H1 (cell line): ENCODE data around the gene OSBPL9. TPM values are rescaled to one million over a fixed set of nuclear protein-coding genes. Genes with fewer than 3 reads are reported as not detected.

Experiments used
- CTCF ChIA-PET: fragments of 300-600 bp; sonication (Branson Sonifier 250); formaldehyde crosslinking; loops from one replicate; lab custom pipeline; 2021; ENCODE audit not compliant: partially characterized antibody; lab: Charles Lee
- POLR2A ChIA-PET: fragments of 300-600 bp; sonication (Branson Sonifier 250); formaldehyde crosslinking; loops from one replicate; lab custom pipeline; 2021; ENCODE audit warnings: inconsistent platforms; ENCODE audit not compliant: partially characterized antibody; lab: Charles Lee
- DNase-seq, 2 experiments: peaks; one replicate each; pipeline versions ENCODE4 v3.0.0 to v3.0.0-alpha.2; 2010 to 2022; ENCODE audit warnings: low spot score in 2 of 2, low read depth in 1 of 2, mixed read lengths in 1 of 2
- FAIRE-seq: peaks from 2 replicates; lab custom pipeline; 2011; peaks lifted over from hg19 to GRCh38; lab: Jason Lieb, UNC
- H2AFZ ChIP-seq: 2 replicates; pipeline ENCODE4 v1.8.1; 2012; ENCODE audit warnings: low read length, inconsistent platforms
- H2AK5ac ChIP-seq: 2 replicates; pipeline ENCODE4 v1.6.1; 2013; ENCODE audit warnings: low read depth, low read length
- H2BK120ac ChIP-seq: replicated peaks from 2 replicates; pipeline ENCODE3; 2013; ENCODE audit warnings: low read depth, low read length, inconsistent platforms
- H2BK12ac ChIP-seq: 2 replicates; pipeline ENCODE4 v1.6.1; 2013; ENCODE audit warnings: low read depth, low read length
- H2BK15ac ChIP-seq: 2 replicates; pipeline ENCODE4 v1.6.1; 2013; ENCODE audit warnings: low read length
- H2BK20ac ChIP-seq: 2 replicates; pipeline ENCODE4 v1.6.1; 2013; ENCODE audit warnings: low read length
- H2BK5ac ChIP-seq: 2 replicates; pipeline ENCODE4 v1.6.1; 2013; ENCODE audit warnings: low read depth, low read length
- H3K14ac ChIP-seq: 2 replicates; pipeline ENCODE4 v1.6.1; 2013; ENCODE audit warnings: inconsistent platforms; ENCODE audit not compliant: insufficient read length
- H3K18ac ChIP-seq: 2 replicates; pipeline ENCODE4 v1.6.1; 2013; ENCODE audit warnings: low read length; ENCODE audit errors: extremely low read depth
- H3K23ac ChIP-seq: 2 replicates; pipeline ENCODE4 v1.6.1; 2013; ENCODE audit warnings: inconsistent platforms; ENCODE audit not compliant: insufficient read length
- H3K23me2 ChIP-seq: 2 replicates; pipeline ENCODE4 v1.6.1; 2013; ENCODE audit warnings: low read depth, low read length
- H3K27ac ChIP-seq: 2 replicates; pipeline ENCODE4 v1.6.1; 2011; ENCODE audit warnings: low read depth, low read length, inconsistent platforms
- H3K27me3 ChIP-seq, 4 experiments: replicated peaks in 1 of 4; 1 replicate in 1 of 4; 2 replicates in 3 of 4; pipeline versions ENCODE4 v1.6.1 to v1.8.1; 2011 to 2013; ENCODE audit warnings: low read length in 3 of 4, mild to moderate bottlenecking in 3 of 4, inconsistent platforms in 2 of 4, mixed read lengths in 2 of 4, moderate library complexity in 1 of 4; ENCODE audit not compliant: control insufficient read depth in 3 of 4, insufficient read depth in 3 of 4; ENCODE audit errors: extremely low read depth in 1 of 4
- H3K36me3 ChIP-seq, 4 experiments: 2 replicates each; pipeline versions ENCODE4 v1.6.1 to v1.8.1; 2011 to 2013; ENCODE audit warnings: mild to moderate bottlenecking in 4 of 4, low read length in 3 of 4, moderate library complexity in 2 of 4, control low read depth in 1 of 4, inconsistent platforms in 1 of 4; ENCODE audit not compliant: insufficient read depth in 4 of 4, control insufficient read depth in 2 of 4
- H3K4ac ChIP-seq: replicated peaks from 2 replicates; pipeline ENCODE3; 2013; ENCODE audit warnings: low read length, low read depth, mixed read lengths, inconsistent platforms; ENCODE audit not compliant: insufficient read length
- H3K4me1 ChIP-seq, 4 experiments: replicated peaks in 1 of 4; 1 replicate in 1 of 4; 2 replicates in 3 of 4; pipeline versions ENCODE4 v1.6.1 to v1.8.1; 2011 to 2013; ENCODE audit warnings: low read length in 3 of 4, inconsistent platforms in 2 of 4, mixed read lengths in 1 of 4; ENCODE audit not compliant: insufficient read depth in 4 of 4, control insufficient read depth in 3 of 4
- H3K4me2 ChIP-seq, 2 experiments: 2 replicates each; pipeline versions ENCODE4 v1.6.1 to v1.8.1; 2011 to 2013; ENCODE audit warnings: low read depth in 2 of 2, low read length in 2 of 2, control low read depth in 1 of 2, inconsistent platforms in 1 of 2, mild to moderate bottlenecking in 1 of 2; ENCODE audit not compliant: insufficient read depth in 1 of 2
- H3K4me3 ChIP-seq, 4 experiments: fragments of 200-600, 300-600 bp in 1 of 4; sonication (generic), shearing (Covaris generic), sonication (Bioruptor Twin) in 1 of 4; 2 replicates each; pipeline versions ENCODE4 v1.5.1 to v1.8.1; 2011 to 2016; ENCODE audit warnings: low read length in 4 of 4, low read depth in 3 of 4, control low read depth in 2 of 4, inconsistent platforms in 2 of 4, mild to moderate bottlenecking in 2 of 4, mixed read lengths in 1 of 4, moderate library complexity in 1 of 4; ENCODE audit not compliant: insufficient read depth in 2 of 4; ENCODE audit errors: extremely low read depth in 1 of 4
- H3K56ac ChIP-seq: replicated peaks from 2 replicates; pipeline ENCODE3; 2013; ENCODE audit warnings: low read depth, mild to moderate bottlenecking, mixed read lengths, low read length, inconsistent platforms; ENCODE audit not compliant: insufficient read length
- H3K79me1 ChIP-seq: 2 replicates; pipeline ENCODE4 v1.6.1; 2013; ENCODE audit warnings: low read depth, low read length, control low read depth
- H3K79me2 ChIP-seq, 2 experiments: 2 replicates each; pipeline versions ENCODE4 v1.6.1 to v1.8.1; 2012 to 2013; ENCODE audit warnings: low read length in 2 of 2, mild to moderate bottlenecking in 2 of 2, inconsistent platforms in 1 of 2; ENCODE audit not compliant: insufficient read depth in 2 of 2, control insufficient read depth in 1 of 2
- H3K9ac ChIP-seq, 4 experiments: replicated peaks in 1 of 4; 1 replicate in 1 of 4; 2 replicates in 3 of 4; pipeline versions ENCODE4 v1.6.1 to v1.8.1; 2011 to 2013; ENCODE audit warnings: low read depth in 3 of 4, low read length in 3 of 4, control low read depth in 2 of 4, mild to moderate bottlenecking in 2 of 4, moderate library complexity in 2 of 4, inconsistent platforms in 1 of 4; ENCODE audit errors: extremely low read depth in 1 of 4
- H3K9me3 ChIP-seq, 2 experiments: 2 replicates each; pipeline versions ENCODE4 v1.6.1 to v1.8.1; 2012 to 2013; ENCODE audit warnings: mild to moderate bottlenecking in 2 of 2, moderate library complexity in 2 of 2, control low read depth in 1 of 2, inconsistent platforms in 1 of 2, low read depth in 1 of 2, low read length in 1 of 2, mixed read lengths in 1 of 2; ENCODE audit not compliant: insufficient read depth in 2 of 2
- H4K20me1 ChIP-seq, 2 experiments: replicated peaks in 1 of 2; 2 replicates each; pipeline versions ENCODE3 to v1.8.1; 2011 to 2013; ENCODE audit warnings: inconsistent platforms in 2 of 2, low read length in 2 of 2, mild to moderate bottlenecking in 1 of 2; ENCODE audit not compliant: insufficient read depth in 2 of 2, control insufficient read depth in 1 of 2
- H4K5ac ChIP-seq: 2 replicates; pipeline ENCODE4 v1.6.1; 2013; ENCODE audit warnings: low read length, low read depth, mixed read lengths, inconsistent platforms; ENCODE audit not compliant: insufficient read length
- H4K8ac ChIP-seq: 2 replicates; pipeline ENCODE4 v1.8.0; 2013; ENCODE audit warnings: mild to moderate bottlenecking, moderate library complexity, low read length, inconsistent platforms; ENCODE audit not compliant: insufficient read depth; ENCODE audit errors: extremely low read depth
- H4K91ac ChIP-seq: replicated peaks from 2 replicates; pipeline ENCODE3; 2013; ENCODE audit warnings: low read length, mixed read lengths, inconsistent platforms; ENCODE audit not compliant: insufficient read length
- EP300 ChIP-seq, 2 experiments: IDR thresholded peaks; 1 replicate in 1 of 2; 2 replicates in 1 of 2; pipeline ENCODE4 v1.6.1; 2011 to 2012; ENCODE audit warnings: low read depth in 2 of 2, low read length in 2 of 2, mild to moderate bottlenecking in 2 of 2, borderline replicate concordance in 1 of 2, inconsistent platforms in 1 of 2, moderate library complexity in 1 of 2
- FOSL1 ChIP-seq: IDR thresholded peaks from 2 replicates; pipeline ENCODE4 v1.6.1; 2011; ENCODE audit warnings: mild to moderate bottlenecking, low read depth, low read length, moderate library complexity; ENCODE audit not compliant: insufficient read depth
- HDAC6 ChIP-seq: IDR thresholded peaks from one replicate; pipeline ENCODE4 v1.7.1; 2012; ENCODE audit warnings: low read depth, mild to moderate bottlenecking, inconsistent platforms, low read length, moderate library complexity
- JUN ChIP-seq: IDR thresholded peaks from 2 replicates; pipeline ENCODE4 v1.6.1; 2011; ENCODE audit warnings: low read depth, mild to moderate bottlenecking, improper control_type of control experiment, low read length
- RXRA ChIP-seq: IDR thresholded peaks from 2 replicates; pipeline ENCODE4 v1.6.1; 2011; ENCODE audit warnings: low read depth, mild to moderate bottlenecking, low read length, moderate library complexity; ENCODE audit not compliant: insufficient read depth
- SUZ12 ChIP-seq: fragments of 200-600 bp; sonication (generic); IDR thresholded peaks from 2 replicates; pipeline ENCODE4 v1.6.1; 2012; ENCODE audit warnings: mild to moderate bottlenecking, inconsistent platforms, low read length, moderate library complexity, mixed read lengths
- ZNF274 ChIP-seq: IDR thresholded peaks from 2 replicates; pipeline ENCODE4 v1.7.0; 2012; ENCODE audit warnings: low read length, borderline replicate concordance; ENCODE audit errors: extremely low read depth
- WGBS, 2 experiments: shearing (Covaris generic) in 1 of 2; methylation state at CpG; one replicate each; pipeline versions ENCODE4 v1.1.6 to v1.1.7; 2013 to 2015; ENCODE audit warnings: low lambda C conversion rate in 2 of 2, mixed read lengths in 2 of 2, inconsistent platforms in 1 of 2, low coverage in 1 of 2, missing lambda C conversion rate in 1 of 2; ENCODE audit not compliant: insufficient replicate concordance in 2 of 2, insufficient coverage in 1 of 2, insufficient read length in 1 of 2; ENCODE audit errors: extremely low coverage in 1 of 2, missing lambda C conversion rate in 1 of 2; 5-methylcytosine and 5-hydroxymethylcytosine counted together
- polyA plus RNA-seq, 7 experiments: library from polyadenylated mRNA; depleted of rRNA in 3 of 7; stranded (reverse) in 5 of 7; unstranded in 2 of 7; fragments of >200 nt in 5 of 7; fragments of 200-250 nt in 2 of 7; gene quantifications; 1 replicate in 5 of 7; 2 replicates in 1 of 7; 4 replicates in 1 of 7; pipeline versions ENCODE4 v1.2.1 to v1.2.3, GENCODE V29; 2011 to 2013; ENCODE audit warnings: missing spikeins in 2 of 7, mixed read lengths in 2 of 7
- total RNA-seq: library from RNA; stranded (reverse); fragmentation: NEBNext Ultra II Directional; extraction: Animal tissue kit (Norgen Biotek cat#: 25700); gene quantifications from 2 replicates; pipeline ENCODE4 v1.2.1, GENCODE V29; 2021
- TF ChIP-seq, protein P1 (sequence below): IDR thresholded peaks from 2 replicates; pipeline ENCODE4 v1.6.1; 2011; ENCODE audit warnings: low read length, improper control_type of control experiment
- TF ChIP-seq, protein P2 (sequence below): IDR thresholded peaks from 2 replicates; pipeline ENCODE4 v1.6.1; 2012; ENCODE audit warnings: inconsistent platforms
- TF ChIP-seq, protein P3 (sequence below): IDR thresholded peaks from 2 replicates; pipeline ENCODE4 v1.6.1; 2012; ENCODE audit warnings: low read length, inconsistent platforms

Gene OSBPL9
- total and polyA plus RNA-seq, 2 of the 8 experiments (the other 6 are each of a cell fraction or from before 2014, with no cell fraction given), result 58.2 to 71.6 TPM

DNA sequence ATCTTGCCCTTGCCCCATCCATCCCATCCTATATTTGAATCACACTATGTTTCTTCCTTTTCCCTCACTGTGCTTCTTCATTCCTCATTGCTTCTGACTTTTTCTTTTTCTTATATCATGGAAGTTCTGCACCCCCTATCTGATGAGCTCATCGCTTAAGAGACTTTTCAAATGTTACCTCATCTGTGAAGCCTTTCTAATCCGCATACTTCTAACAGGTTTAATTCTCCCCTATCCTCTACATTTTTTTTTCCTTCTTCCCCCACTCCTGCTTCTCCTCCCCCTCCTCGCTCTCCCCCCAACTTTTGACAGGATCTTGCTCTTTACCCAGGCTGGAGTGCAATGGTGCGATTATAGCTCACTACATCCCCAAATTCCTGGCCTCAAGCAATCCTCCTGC, 39.5 kb downstream of the OSBPL9 start:
- no peak overlapping the region for H2BK5ac ChIP-seq
- no peaks in the 10 kb centered on the region; a peak in 1 of 8 replicates for H3K36me3 ChIP-seq
- H3K4me1 ChIP-seq, result no peaks in the 10 kb centered on the region
- 95 to 100% methylated on average over 1 to 4 of the region's 4 CpGs for WGBS, 2 experiments
- H4K8ac ChIP-seq, result no peak overlapping the region
- FAIRE-seq, result no peak
- ChIA-PET POLR2A (interaction anchor here (0.6 kb wide), 1 partner anchor 233 kb away, joined by 4 read pairs; no protein-coding TSS in a partner anchor), CTCF (interaction anchor here (0.8 kb wide), 1 partner anchor 113 kb away, joined by 3 read pairs; no protein-coding TSS in a partner anchor)
- H3K14ac ChIP-seq, result no peak overlapping the region
- H3K18ac ChIP-seq, result no peak overlapping the region
- H2BK20ac ChIP-seq, result no peak overlapping the region
- DNase-seq, result no peak
- H3K27me3 ChIP-seq, result no peaks in the 10 kb centered on the region
- H3K23me2 ChIP-seq, result no peaks in the 10 kb centered on the region; the same call in 1 of the 2 replicates
- no peak overlapping the region for H3K56ac ChIP-seq
- H4K20me1 ChIP-seq, result no peaks in the 10 kb centered on the region
- no peak overlapping the region for H3K23ac ChIP-seq
- H2AFZ ChIP-seq, result no peak overlapping the region
- H2AK5ac ChIP-seq, result no peak overlapping the region
- H4K5ac ChIP-seq, result no peak overlapping the region
- H3K9ac ChIP-seq, result no peak overlapping the region
- H3K27ac ChIP-seq, result no peak overlapping the region
- no peak overlapping the region for H2BK12ac ChIP-seq
- no peak overlapping the region for H3K4ac ChIP-seq
- no peaks in the 10 kb centered on the region; the same call in 1 of the 2 replicates for H3K79me1 ChIP-seq
- H3K9me3 ChIP-seq, result no peaks in the 10 kb centered on the region
- H3K79me2 ChIP-seq, result no peaks in the 10 kb centered on the region
- no peak overlapping the region for H3K4me2 ChIP-seq
- H3K4me3 ChIP-seq, result no peak overlapping the region
- no peak overlapping the region for H2BK120ac ChIP-seq
- H2BK15ac ChIP-seq, result no peak overlapping the region
- H4K91ac ChIP-seq, result no peak overlapping the region
- TF ChIP-seq, protein P1, sequence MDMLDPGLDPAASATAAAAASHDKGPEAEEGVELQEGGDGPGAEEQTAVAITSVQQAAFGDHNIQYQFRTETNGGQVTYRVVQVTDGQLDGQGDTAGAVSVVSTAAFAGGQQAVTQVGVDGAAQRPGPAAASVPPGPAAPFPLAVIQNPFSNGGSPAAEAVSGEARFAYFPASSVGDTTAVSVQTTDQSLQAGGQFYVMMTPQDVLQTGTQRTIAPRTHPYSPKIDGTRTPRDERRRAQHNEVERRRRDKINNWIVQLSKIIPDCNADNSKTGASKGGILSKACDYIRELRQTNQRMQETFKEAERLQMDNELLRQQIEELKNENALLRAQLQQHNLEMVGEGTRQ, result no peak
- TF ChIP-seq ZNF274, result no peak
- TF ChIP-seq FOSL1, result no peak
- TF ChIP-seq JUN, result no peak
- TF ChIP-seq HDAC6, result no peak
- TF ChIP-seq SUZ12, result no peak
- TF ChIP-seq RXRA, result no peak
- TF ChIP-seq, protein P2, sequence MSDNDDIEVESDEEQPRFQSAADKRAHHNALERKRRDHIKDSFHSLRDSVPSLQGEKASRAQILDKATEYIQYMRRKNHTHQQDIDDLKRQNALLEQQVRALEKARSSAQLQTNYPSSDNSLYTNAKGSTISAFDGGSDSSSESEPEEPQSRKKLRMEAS, result no peak
- no peak for TF ChIP-seq EP300 (IDR thresholded peaks at IDR 0.05; ENCODE audit: borderline replicate concordance in 1 of 2, low read depth in 2 of 2, low read length in 2 of 2)
- TF ChIP-seq, protein P3, sequence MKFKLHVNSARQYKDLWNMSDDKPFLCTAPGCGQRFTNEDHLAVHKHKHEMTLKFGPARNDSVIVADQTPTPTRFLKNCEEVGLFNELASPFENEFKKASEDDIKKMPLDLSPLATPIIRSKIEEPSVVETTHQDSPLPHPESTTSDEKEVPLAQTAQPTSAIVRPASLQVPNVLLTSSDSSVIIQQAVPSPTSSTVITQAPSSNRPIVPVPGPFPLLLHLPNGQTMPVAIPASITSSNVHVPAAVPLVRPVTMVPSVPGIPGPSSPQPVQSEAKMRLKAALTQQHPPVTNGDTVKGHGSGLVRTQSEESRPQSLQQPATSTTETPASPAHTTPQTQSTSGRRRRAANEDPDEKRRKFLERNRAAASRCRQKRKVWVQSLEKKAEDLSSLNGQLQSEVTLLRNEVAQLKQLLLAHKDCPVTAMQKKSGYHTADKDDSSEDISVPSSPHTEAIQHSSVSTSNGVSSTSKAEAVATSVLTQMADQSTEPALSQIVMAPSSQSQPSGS, result no peak
